GM12801 (cell line): ENCODE results near the gene NR1H4.

ENCODE experiments used
- TF ChIP-seq, protein P1 (sequence below): IDR thresholded peaks from one replicate; pipeline ENCODE4 v1.5.1; 2011; ENCODE audit warnings: control low read depth; ENCODE audit not compliant: insufficient read length; ENCODE audit errors: extremely low read depth

The NR1H4 gene

GRCh38 chr12:100601626-100602025, 128.0 kb downstream of the NR1H4 start:
- TF ChIP-seq, protein P1, sequence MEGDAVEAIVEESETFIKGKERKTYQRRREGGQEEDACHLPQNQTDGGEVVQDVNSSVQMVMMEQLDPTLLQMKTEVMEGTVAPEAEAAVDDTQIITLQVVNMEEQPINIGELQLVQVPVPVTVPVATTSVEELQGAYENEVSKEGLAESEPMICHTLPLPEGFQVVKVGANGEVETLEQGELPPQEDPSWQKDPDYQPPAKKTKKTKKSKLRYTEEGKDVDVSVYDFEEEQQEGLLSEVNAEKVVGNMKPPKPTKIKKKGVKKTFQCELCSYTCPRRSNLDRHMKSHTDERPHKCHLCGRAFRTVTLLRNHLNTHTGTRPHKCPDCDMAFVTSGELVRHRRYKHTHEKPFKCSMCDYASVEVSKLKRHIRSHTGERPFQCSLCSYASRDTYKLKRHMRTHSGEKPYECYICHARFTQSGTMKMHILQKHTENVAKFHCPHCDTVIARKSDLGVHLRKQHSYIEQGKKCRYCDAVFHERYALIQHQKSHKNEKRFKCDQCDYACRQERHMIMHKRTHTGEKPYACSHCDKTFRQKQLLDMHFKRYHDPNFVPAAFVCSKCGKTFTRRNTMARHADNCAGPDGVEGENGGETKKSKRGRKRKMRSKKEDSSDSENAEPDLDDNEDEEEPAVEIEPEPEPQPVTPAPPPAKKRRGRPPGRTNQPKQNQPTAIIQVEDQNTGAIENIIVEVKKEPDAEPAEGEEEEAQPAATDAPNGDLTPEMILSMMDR, result no peak

DNA sequence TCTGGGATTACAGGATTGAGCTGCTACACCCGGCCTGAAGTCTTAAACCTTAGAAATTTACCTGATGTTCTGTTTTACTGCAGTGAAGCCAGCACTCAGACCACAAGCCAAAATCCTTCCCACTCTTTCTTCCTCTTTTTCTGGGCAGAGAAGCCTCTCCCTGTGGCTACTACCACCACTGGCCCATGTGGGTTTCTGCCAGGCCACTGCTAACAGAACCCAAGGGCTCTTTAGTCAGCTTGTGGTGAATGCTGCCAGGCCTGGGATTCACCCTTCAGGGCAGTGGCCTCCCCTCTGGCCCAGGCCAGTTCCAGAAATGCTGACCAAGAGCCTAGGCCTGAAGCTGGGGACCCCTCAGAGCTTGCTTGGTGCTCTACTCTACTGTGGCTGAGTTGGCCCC, 135.1 kb downstream of the NR1H4 start:
- TF ChIP-seq, protein P1, result no peak

DNA sequence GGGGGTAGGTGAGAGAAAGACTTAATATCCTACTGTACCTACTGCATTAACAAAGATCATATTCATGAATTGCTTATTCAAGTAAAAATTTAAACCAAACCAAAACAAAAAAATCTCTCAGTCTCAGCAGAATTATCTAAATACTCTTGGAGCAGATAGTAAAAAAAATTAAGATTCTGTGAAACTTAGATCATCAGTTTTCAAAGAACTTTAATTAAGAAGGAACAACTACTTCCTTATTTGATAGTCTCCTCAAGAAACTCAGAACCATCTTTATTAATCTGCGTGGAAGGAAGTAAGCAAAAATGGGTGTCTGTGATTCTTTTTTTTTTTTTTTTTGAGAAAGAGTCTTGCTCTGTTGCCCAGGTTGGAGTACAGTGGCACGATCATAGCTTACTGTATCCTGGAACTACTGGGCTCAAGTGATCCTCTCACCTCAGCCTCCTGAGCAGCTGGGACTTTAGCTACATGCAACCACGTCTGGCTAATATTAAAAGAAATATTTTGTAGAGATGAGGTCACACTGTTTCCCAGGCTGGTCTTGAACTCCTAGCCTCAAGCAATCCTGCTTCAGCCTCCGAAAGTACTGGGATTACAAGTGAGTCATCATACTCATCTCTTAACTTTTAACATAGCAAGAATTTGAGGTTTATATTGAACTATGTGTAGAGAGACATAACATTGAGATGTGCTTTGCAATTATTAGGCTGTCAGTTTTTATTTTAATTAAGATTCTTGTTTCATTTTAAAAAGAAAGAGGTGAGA, 137.2 kb downstream of the NR1H4 start:
- TF ChIP-seq, protein P1, result no peak

DNA sequence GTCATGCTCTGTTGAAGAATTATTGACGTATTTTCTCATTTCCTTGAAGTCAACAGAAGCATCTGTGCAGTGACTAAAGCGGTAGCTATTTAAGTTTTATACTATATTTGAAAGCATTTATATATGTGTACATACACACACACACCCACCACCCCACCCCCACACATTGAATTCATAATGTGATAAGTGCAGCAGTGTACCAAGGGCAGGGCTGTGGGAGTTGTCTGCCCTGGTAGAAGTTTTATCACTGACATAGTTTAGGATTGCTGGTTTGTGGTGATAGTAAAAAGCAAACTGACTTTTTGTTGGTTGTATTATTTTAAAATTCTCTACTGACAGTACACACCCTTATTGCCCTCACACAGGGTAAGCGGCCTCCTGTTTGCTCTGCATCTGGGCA, 138.9 kb downstream of the NR1H4 start:
- TF ChIP-seq, protein P1, result no peak
